ENCODE data around the gene NAA50. TPM values are rescaled to one million over a fixed set of nuclear protein-coding genes. Genes with fewer than 3 reads are reported as not detected.

The NAA50 gene
- total RNA-seq, 4 donors from 2014 or later: 87.3 to 184 (median 128) TPM

DNA sequence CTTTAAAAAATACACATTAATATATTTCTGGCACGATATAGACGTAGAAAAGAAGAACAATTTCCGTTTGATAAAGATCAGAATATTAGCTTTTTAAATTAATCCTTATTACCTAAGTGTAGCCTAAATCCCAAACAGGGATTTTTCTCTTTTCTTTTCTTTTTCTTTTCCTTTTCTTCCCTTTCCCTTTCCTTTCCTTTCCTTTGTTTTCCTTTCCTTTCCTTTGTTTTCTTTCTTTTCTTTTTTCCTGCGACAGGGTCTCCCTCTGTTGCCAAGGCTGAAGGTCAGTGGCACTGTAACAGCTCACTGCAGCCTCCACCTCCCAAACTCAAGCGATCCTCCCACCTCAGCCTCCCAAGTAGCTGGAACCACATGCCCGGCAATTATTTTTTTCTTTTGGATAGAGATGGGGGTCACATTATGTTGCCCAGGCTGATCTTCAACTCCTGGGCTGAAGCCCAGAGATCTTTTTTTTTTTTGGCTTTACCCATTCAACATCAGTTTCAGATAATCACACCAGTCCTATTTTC is 47.8 kb downstream of the NAA50 start:
- H3K27me3 ChIP-seq: no peaks in the 10 kb centered on the region
- no peak for DNase-seq (ENCODE audit: low spot score in 2 of 2)
- H3K4me1 ChIP-seq: peaks cover 35% of the 10 kb centered on the region
- H3K36me3 ChIP-seq: no peaks in the 10 kb centered on the region
- 57% methylated on average over 6 of the region's 6 CpGs for WGBS
- H3K9me3 ChIP-seq: no peaks in the 10 kb centered on the region
- peak overlapping the region; percentile 89 for H3K4me3 ChIP-seq
- no peak overlapping the region for H3K27ac ChIP-seq
- TF ChIP-seq, protein P1, sequence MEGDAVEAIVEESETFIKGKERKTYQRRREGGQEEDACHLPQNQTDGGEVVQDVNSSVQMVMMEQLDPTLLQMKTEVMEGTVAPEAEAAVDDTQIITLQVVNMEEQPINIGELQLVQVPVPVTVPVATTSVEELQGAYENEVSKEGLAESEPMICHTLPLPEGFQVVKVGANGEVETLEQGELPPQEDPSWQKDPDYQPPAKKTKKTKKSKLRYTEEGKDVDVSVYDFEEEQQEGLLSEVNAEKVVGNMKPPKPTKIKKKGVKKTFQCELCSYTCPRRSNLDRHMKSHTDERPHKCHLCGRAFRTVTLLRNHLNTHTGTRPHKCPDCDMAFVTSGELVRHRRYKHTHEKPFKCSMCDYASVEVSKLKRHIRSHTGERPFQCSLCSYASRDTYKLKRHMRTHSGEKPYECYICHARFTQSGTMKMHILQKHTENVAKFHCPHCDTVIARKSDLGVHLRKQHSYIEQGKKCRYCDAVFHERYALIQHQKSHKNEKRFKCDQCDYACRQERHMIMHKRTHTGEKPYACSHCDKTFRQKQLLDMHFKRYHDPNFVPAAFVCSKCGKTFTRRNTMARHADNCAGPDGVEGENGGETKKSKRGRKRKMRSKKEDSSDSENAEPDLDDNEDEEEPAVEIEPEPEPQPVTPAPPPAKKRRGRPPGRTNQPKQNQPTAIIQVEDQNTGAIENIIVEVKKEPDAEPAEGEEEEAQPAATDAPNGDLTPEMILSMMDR (IDR thresholded peaks at IDR 0.05): no peak
- TF ChIP-seq EP300 (IDR thresholded peaks at IDR 0.05) (no peak), POLR2A (IDR thresholded peaks at IDR 0.05) (no peak), POLR2AphosphoS5 (IDR thresholded peaks at IDR 0.05) (no peak)

DNA sequence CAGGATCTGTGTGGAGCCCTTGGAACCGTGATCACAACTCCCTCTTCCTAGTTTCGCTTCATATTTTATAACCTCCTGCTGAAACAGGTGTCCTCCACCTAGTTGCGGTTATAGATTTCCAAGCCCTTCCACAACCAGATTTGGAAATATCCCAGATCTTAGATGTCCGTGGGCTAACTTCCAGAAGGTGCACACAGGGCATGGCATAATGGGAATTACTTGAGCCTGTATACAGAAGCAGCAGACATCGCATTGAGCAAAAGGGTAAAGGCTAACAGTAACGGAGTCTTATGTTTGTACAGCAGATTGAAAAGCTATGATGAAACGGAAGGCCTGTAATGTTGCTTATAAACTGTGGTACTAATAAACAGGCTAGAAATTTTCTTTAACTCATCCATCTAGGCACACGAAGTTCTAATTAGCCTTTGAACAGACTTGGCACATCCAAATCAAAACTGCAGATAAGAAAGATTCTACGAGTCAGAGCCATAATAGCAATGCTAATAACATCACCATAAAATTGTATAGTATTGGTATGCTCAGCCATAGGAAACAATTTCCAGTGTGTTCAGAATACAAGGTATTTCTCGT is 48.5 kb downstream of the NAA50 start:
- Histone ChIP-seq H3K27me3 (no peaks in the 10 kb centered on the region), H3K4me3 (peak overlapping the region; percentile 89), H3K9me3 (no peaks in the 10 kb centered on the region), H3K4me1 (peaks cover 35% of the 10 kb centered on the region), H3K27ac (peak overlapping the region; percentile 99), H3K36me3 (no peaks in the 10 kb centered on the region)
- TF ChIP-seq, protein P1 (IDR thresholded peaks at IDR 0.05): no peak
- TF ChIP-seq POLR2A (IDR thresholded peaks at IDR 0.05): no peak
- no peak for TF ChIP-seq EP300 (IDR thresholded peaks at IDR 0.05)
- no peak for TF ChIP-seq POLR2AphosphoS5 (IDR thresholded peaks at IDR 0.05)
- no peak for DNase-seq (ENCODE audit: low spot score in 2 of 2)
- WGBS: 6% methylated on average over 10 of the region's 10 CpGs

DNA sequence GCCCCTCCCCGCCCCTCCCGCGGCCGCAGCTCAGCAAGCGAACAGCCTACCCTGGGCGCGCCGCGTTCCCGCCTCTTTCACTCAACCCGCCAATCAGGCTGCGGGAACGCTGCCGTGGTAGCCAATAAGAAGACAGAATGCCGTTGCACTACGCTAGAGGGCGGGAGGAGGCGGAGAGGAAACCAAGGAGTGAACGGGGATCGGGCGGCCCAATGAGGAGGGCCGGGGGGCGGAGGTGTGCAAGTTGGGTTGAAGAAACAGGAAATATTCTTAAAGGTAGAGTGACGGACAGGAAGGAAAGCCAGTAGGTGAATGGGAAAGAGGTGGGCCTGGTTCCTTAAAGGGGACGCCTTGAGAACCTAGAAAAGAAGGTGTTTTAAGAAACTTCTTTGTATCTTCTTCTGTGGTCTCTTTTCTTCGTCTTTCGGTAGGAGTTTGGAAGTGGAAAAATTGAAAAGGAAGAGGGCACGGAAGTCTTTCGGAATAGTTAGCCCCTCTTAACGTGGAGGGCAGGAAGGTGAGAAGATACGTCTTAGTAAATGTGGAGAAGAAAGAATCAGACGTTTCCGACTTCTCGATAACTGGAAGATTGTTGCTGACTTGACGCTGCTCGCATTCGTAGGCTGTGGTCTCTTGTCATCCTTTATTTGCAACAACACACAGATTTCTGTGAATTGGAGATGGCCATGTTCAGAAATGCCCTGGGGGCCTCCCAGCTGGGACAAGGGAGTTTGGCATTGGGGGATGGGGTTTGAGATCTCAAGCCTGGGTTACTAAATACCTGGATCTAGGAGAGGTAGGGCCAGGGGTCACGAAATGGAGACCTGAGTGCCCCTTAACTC is 49.2 kb downstream of the NAA50 start:
- no peaks in the 10 kb centered on the region for H3K36me3 ChIP-seq
- WGBS: under 1% methylated on average over 31 of the region's 38 CpGs

DNA sequence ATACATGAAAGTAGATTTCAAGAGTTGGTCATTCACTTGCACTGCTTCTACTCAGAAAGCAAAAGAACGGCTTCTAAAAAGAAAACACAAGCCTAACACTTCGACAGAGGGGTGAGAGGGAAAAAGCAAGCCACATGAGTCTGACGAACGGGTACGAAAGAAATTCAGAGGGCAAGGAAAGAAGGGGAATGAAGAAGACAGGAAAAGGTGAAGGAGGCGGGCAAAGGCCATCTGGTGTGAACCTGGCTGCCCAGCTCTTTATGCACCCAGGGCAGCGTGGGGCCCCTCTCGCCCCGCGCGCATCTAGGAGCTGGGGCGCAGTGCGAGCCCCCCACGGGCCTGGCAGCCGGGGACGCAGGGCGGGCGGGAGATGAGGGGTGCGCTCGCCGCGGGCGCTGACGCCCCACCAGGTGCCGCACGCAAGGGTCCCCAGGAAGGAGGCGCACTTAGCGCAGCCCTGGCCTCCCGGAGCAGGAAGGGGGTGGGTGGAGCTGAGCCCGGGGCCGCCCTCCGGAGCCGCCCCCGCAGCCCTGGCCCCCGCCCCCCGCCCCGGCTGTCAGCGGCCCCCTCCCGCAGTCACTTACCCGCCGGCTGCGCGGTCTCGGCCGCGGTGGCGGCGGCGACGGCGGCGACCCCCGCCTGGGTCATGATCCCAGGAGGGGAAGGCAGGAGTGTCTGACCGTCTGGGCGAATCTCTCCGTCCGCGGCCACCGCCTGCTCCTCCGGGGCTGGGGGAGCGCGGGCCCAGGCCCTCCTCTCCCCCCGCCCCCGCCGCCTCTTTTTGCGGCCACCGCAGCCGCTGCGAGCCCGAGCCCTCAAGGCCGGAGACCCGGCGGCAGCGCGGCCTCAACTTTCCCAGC is 50.0 kb downstream of the NAA50 start, which contains the start of gene USF3:
USF3 (minus strand) TSS at position 857 of the 860 bp plus-strand sequence. CDS start 21,764 bp downstream, outside the sequence.
- peak; percentile 84 to 90 for DNase-seq (ENCODE audit: low spot score in 2 of 2)

More for the DNA sequence above, 49.2 kb downstream of the NAA50 start:
- Histone ChIP-seq H3K9me3 (no peaks in the 10 kb centered on the region), H3K4me1 (peaks cover 35% of the 10 kb centered on the region), H3K4me3 (peak overlapping the region; percentile 89), H3K27me3 (no peaks in the 10 kb centered on the region), H3K27ac (peak overlapping the region; percentile 99)
- DNase-seq (ENCODE audit: low spot score in 2 of 2): peak; percentile 100
- TF ChIP-seq POLR2AphosphoS5 (IDR thresholded peaks at IDR 0.05) (peak in 1 of 3 donors; percentile 44), EP300 (IDR thresholded peaks at IDR 0.05) (no peak)
- TF ChIP-seq, protein P1 (IDR thresholded peaks at IDR 0.05): peak in 1 of 2 donors; percentile 20

DNA sequence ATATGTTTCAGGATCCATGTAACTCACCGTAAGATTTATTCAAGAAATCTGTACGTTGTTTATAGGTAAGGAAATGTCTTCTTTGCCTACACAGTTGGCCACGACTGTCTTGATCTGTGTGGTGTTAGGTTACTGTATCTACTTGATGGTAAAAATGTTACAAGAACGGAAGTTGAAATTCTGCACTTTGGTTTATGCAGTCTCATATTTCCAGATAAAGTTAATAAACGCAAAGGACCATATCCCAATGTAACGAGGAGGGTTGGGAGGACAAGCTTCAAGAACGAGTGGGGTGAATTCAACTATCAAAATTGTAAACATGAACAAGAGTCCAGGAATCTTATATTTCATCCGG is 50.6 kb downstream of the NAA50 start:
- WGBS: 13% methylated on average over 8 of the region's 8 CpGs
- Histone ChIP-seq H3K4me1 (peaks cover 35% of the 10 kb centered on the region), H3K27me3 (no peaks in the 10 kb centered on the region)

More for the DNA sequence above, 50.0 kb downstream of the NAA50 start, which contains the start of gene USF3:
- 2% methylated on average over 19 of the region's 75 CpGs for WGBS
- peaks cover 35% of the 10 kb centered on the region for H3K4me1 ChIP-seq
- H3K9me3 ChIP-seq: no peaks in the 10 kb centered on the region
- TF ChIP-seq EP300 (IDR thresholded peaks at IDR 0.05): no peak
- peak in 1 of 3 donors; percentile 16 for TF ChIP-seq POLR2AphosphoS5 (IDR thresholded peaks at IDR 0.05)
- TF ChIP-seq POLR2A (IDR thresholded peaks at IDR 0.05): no peak
- peak within 1 kb of the TSS; percentile 99 for H3K27ac ChIP-seq
- peak within 1 kb of the TSS; percentile 89 for H3K4me3 ChIP-seq
- H3K36me3 ChIP-seq: no peaks in the 10 kb centered on the region
- no peaks in the 10 kb centered on the region for H3K27me3 ChIP-seq

More for the DNA sequence above, 50.6 kb downstream of the NAA50 start:
- Histone ChIP-seq H3K36me3 (no peaks in the 10 kb centered on the region), H3K4me3 (peak overlapping the region; percentile 89), H3K27ac (peak overlapping the region; percentile 99), H3K9me3 (no peaks in the 10 kb centered on the region)
- DNase-seq (ENCODE audit: low spot score in 2 of 2): no peak
- TF ChIP-seq, protein P1 (IDR thresholded peaks at IDR 0.05): no peak
- no peak for TF ChIP-seq EP300 (IDR thresholded peaks at IDR 0.05)
- TF ChIP-seq POLR2A (IDR thresholded peaks at IDR 0.05): no peak
- TF ChIP-seq POLR2AphosphoS5 (IDR thresholded peaks at IDR 0.05): no peak
